Measurements from ENCODE around the gene ANKRD28.

- TF ChIP-seq POLR2A (IDR thresholded peaks at IDR 0.05) = no peak
- TF ChIP-seq CTCF (IDR thresholded peaks at IDR 0.05) = no peak
- TF ChIP-seq POLR2AphosphoS5 (IDR thresholded peaks at IDR 0.05) = no peak
These were observed 74.2 kb downstream of the ANKRD28 start for GRCh38 chr3:15723624-15723884.

All from sigmoid colon (tissue), 4 donors.